Activated T-helper 1 cell treated with Interleukin-2 at 50 U/mL for 16 hours (primary cell): ENCODE data around the gene TTC3.

Experiments
- DNase-seq: peaks from one replicate; pipeline ENCODE4 v3.0.0-alpha.2; 2020; ENCODE audit warnings: low read depth

The TTC3 gene

GRCh38 chr21:37226041-37226920 lies 153.2 kb downstream of the TTC3 start:
- no peak for DNase-seq

- DNase-seq, result no peak
These were observed 154.3 kb downstream of the TTC3 start for GRCh38 chr21:37227071-37228002.

- no peak for DNase-seq
These were observed 154.9 kb downstream of the TTC3 start for GRCh38 chr21:37228003-37228400.

GRCh38 chr21:37230632-37231248 lies 157.7 kb downstream of the TTC3 start:
- DNase-seq, result no peak

- DNase-seq, result no peak
These were observed 158.2 kb downstream of the TTC3 start for GRCh38 chr21:37231249-37231645.

GRCh38 chr21:37231671-37232070 lies 158.6 kb downstream of the TTC3 start:
- no peak for DNase-seq

- DNase-seq, result no peak
These were observed 159.4 kb downstream of the TTC3 start for GRCh38 chr21:37232274-37233018.

- DNase-seq, result no peak
These were observed 160.6 kb downstream of the TTC3 start for GRCh38 chr21:37233551-37234146.

GRCh38 chr21:37237346-37237745 lies 164.3 kb downstream of the TTC3 start:
- no peak for DNase-seq

- no peak for DNase-seq
These were observed 164.7 kb downstream of the TTC3 start for GRCh38 chr21:37237764-37238163.

GRCh38 chr21:37240978-37241377 lies 167.9 kb downstream of the TTC3 start:
- no peak for DNase-seq

- no peak for DNase-seq
These were observed 168.4 kb downstream of the TTC3 start for GRCh38 chr21:37241426-37241825.

- DNase-seq, result no peak
These were observed 170.9 kb downstream of the TTC3 start for GRCh38 chr21:37243961-37244360.

GRCh38 chr21:37244501-37245095 lies 171.5 kb downstream of the TTC3 start:
- no peak for DNase-seq

- no peak for DNase-seq
These were observed 172.1 kb downstream of the TTC3 start for GRCh38 chr21:37245151-37245550.

- DNase-seq, result no peak
These were observed 175.2 kb downstream of the TTC3 start for GRCh38 chr21:37248298-37248697.

- DNase-seq, result no peak
These were observed 176.3 kb downstream of the TTC3 start for GRCh38 chr21:37249112-37249904.

GRCh38 chr21:37251294-37251634 lies 178.2 kb downstream of the TTC3 start:
- DNase-seq, result no peak
